GM10266 (cell line): ENCODE data around the gene CLPTM1L.
"Not testable (repeated sequence)": the region's sequence is repeated elsewhere in the genome, so short reads cannot be mapped to it uniquely, and the experiment has no call there.

Source experiments
- DNase-seq: peaks from one replicate; pipeline ENCODE4 v3.0.0; 2012; ENCODE audit errors: extremely low spot score
- CTCF ChIP-seq: IDR thresholded peaks from 2 replicates; pipeline ENCODE4 v1.5.1; 2012; ENCODE audit warnings: mild to moderate bottlenecking, low read depth; ENCODE audit not compliant: control insufficient read depth, insufficient read depth; ENCODE audit errors: missing control alignments

CLPTM1L gene

DNA sequence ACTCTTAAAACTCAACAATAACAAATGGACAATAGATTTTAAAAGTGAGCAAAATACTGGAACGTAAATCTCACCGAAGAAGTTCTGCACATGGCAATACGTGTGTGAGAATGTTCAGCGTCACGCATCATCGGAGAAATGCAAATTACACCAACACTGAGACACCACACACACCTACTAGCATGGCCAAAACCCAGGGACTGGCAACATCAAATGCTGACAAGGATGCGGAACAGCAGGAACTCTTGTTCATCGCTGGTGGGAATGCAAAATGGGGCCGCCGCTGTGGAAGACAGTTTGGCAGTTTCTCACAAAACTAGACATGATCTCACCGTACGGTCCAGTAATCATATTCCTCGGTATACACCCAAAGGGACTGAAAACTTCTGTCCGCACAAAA, 21.6 kb upstream of the CLPTM1L start:
- no peak for DNase-seq

GRCh38 chr5:1364211-1364610, 19.3 kb upstream of the CLPTM1L start:
- TF ChIP-seq CTCF: no peak
- DNase-seq: no peak

More for the DNA sequence above, 21.6 kb upstream of the CLPTM1L start:
- TF ChIP-seq CTCF: no peak

DNA sequence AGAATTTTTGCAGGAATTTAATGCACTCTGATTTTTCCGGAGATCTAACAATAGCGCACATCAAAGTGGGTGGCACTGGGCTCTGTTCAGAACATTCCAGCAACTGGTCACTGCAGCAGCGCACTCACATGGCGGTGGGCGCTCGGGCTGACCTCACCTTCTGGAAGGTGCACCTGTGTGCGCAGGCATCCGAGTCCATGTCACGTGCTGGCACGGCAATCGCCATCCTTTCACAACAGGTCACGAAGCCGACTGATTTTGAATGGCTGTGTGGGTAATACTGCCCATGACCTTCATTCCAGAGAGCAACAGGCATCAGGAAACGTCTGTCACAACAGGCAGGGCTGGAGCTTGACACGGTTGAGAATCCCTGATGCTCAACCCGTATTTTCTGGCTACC, 18.7 kb upstream of the CLPTM1L start:
- DNase-seq: no peak
- no peak for TF ChIP-seq CTCF

GRCh38 chr5:1363160-1363559, 18.3 kb upstream of the CLPTM1L start:
- no peak for TF ChIP-seq CTCF
- no peak for DNase-seq

DNA sequence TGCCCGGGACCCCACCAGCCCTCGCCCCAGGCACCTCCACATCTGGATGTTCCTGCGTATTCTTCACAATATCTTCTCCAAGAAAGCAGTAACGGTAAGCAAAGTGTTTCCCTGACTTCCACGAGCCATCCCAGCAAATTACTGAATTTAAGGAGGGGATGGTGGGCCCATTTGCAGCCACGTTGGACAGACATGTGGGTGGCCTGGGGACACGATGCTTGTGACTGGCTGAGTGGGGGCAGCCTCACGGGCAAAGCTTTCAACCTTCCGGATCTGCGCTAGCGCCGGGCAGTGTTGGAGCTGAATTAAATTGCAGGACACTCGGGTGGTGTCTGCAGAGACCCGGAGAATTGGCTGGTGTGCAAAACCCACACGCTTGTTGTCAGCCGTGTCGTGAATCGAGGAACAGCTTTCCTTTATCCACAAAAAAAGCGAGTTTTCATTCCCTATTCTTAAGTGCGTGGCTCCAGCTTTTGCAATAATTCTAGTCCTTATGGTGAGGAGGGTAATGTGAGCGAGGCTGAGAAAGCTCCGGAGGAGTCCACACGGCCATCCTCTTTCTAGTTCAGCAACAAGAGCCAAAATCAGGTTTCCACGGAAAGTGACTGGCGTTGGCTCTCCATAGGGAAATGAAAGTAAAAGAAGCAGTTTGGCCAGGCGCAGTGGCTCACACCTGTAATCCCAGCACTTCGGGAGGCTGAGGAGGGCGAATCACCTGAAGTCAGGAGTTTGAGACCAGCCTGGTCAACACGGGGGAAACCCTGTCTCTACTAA, 17.5 kb upstream of the CLPTM1L start:
- DNase-seq: no peak
- TF ChIP-seq CTCF: no peak

GRCh38 chr5:1360861-1361260, 16.0 kb upstream of the CLPTM1L start:
- DNase-seq: no peak
- TF ChIP-seq CTCF: no peak

GRCh38 chr5:1360367-1360766, 15.5 kb upstream of the CLPTM1L start:
- not testable (repeated sequence) for DNase-seq

DNA sequence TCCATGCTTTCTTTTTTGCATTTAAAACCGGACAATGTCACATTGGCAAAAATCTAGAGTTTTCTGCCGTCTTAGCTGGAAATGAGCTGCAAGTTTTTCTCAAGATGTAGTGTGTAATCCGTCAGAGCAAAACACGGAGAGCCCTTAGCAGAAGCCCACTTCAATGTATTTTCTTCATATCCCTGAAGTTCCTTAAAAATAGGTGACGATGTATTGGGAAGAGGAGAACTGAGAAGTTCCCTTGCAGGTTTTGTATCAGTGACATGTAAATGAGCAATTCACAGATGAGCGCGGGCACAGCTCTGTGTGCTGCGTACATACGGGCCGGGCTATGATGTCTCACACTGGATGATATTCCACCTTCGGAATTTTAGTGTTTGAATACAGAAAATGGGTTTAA, 14.8 kb upstream of the CLPTM1L start:
- no peak for TF ChIP-seq CTCF
- DNase-seq: no peak
